Activated CD8-positive, alpha-beta memory T cell treated with anti-CD3 and anti-CD28 coated beads, Interleukin-2, amount 50 U/mL, for 24 hours (primary cell): ENCODE data around the gene C2CD4D.

Source experiments
- DNase-seq: peaks from one replicate; pipeline ENCODE4 v3.0.0-alpha.2; 2020; ENCODE audit errors: extremely low read depth

Gene C2CD4D

DNA sequence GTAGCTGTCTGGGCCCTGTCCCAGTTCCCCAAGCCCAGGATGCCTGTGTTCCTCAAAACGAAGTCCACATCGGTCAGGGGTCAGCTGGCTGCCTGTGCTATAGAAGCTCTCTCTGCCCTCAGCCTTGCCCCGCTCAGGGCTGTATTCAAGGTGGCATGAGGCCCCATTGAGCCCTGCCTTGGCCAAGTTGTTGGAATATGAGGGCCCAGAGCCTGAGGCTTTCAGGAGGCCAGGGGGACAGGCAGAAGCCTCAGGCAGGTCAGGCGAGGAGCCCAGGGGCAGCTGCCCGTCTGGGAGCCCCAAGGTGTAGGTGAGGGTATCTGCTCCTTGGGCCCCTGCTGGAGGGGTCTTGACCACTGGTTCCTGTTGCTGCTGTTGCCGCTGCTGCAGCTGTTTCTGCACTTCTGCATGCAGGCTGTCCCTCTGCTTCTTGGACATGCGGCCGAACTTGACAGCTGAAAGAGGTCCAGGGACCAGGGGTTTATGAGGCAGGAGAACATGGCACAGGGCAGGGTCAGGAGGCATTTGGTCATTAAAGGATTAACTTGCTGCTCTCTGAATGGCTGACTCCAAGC lies 24.6 kb downstream of the C2CD4D start:
- no peak for DNase-seq

GRCh38 chr1:151814426-151814825 lies 25.2 kb downstream of the C2CD4D start:
- no peak for DNase-seq

- DNase-seq: no peak
These were observed 26.2 kb downstream of the C2CD4D start for GRCh38 chr1:151813271-151813977.

DNA sequence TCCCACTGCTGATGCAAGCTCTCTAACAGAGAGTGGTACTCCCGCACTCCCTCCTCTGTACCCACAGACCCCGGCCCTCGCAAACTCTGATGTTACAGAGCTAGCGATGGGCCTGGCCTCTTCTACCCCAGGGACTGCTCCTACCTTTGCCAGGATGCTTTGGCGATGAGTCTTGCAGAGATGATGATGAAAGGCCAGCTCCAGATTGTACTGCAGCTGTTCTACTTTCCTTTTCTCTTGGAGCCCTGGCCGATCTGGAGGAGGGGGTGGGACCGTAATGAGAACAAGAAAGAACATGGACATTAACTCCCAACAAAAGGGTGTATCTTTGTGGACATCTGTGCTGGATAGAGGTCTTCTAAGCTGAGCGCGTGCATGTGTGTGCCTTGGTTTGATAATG lies 28.4 kb downstream of the C2CD4D start:
- no peak for DNase-seq

DNA sequence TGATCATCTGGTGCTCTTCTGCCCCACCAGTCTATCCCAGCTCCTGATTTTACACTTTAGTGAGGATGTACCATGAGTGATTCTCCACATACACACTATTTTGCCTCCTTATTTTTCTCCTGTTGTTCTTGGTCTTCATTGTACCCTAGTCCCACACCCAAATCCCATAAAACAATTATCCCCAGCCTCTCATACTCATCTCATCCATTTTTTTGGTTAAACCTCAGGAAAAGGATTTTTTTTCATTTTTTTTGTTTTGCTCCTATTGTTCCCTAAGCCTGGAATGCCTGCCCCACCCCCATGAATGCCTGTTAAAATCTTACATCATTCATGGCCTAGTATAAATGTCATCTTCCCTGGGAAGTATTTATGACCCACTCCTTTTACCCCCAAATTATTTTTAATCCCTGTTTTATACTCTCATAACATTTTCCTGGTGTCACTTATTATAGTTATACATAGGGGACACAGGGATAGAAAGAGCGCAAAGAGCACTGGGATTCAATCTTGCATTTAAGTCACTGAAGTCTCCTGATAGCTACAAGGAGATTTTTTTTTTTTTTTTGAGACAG lies 29.5 kb downstream of the C2CD4D start:
- no peak for DNase-seq

DNA sequence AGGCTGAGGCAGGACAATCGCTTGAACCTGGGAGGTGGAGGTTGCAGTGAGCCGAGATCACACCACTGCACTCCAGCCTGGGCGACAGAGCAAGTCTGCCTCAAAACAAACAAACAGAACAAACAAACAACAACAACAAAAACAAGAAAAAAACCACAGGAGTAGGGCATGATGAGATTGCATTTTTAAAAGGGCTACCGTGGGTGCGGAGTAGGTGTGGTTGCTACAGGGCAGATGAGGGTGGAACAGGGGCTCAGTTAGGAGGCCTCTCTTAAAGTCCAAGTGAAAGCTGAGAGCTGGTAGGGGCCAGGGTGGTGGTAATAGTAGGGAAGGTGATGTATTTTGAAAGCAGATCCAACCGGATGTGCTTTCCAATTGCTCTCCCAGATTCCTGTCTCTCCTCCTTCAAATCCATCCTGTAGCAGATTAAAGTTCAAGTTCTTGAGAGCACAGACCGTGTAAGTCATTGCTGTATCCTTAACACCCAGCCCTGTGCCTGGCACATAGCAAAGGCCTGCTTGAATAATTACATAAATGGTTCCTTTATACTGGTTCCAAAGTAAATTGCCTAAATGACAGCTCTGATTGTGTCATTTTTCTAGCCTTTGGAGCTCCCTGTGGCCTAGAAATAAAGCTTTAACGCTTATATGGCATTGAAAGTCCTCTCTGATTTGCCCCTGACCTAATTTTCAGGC lies 30.2 kb downstream of the C2CD4D start:
- no peak for DNase-seq

GRCh38 chr1:151807766-151808165 lies 31.9 kb downstream of the C2CD4D start:
- DNase-seq: no peak

DNA sequence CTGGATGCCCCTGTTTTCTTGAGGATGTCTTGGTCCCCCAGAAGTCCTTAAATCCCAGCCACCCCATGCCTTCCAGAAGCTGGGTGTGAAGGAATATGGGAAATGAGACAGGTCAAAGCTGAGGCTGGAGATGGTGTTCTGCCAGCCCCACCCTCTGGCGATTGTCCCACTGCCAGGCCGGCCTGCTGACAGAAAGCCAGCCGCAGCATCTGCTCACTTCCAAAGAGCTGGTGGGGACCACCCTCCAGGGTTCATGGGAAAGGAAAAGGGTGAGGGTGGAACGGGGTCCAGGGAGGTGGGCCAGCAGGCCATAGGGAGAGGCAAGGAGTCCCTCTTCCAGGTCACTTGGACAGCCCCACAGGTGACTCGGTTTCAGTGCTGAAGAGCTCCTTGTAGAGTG lies 32.5 kb downstream of the C2CD4D start:
- DNase-seq: no peak

DNA sequence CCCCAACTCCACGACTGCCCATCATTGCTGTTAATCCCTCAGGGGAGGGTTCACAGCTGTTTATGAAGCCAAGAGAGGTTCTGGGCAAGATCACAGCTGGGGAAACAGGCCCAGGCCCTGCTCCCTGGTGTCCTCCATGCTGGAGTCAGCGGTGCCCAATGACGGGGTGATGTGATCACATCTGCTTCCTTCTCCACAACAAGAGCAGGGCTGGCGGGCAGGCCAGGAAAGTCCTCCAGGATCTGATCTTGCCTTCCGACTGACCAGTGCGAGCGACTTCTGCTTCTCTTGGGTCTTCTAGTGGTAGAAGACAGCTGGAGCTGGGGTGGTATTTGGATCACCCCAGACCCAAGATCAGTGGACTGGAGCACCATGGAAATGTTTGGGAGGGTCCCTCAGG lies 33.5 kb downstream of the C2CD4D start:
- DNase-seq: no peak

DNA sequence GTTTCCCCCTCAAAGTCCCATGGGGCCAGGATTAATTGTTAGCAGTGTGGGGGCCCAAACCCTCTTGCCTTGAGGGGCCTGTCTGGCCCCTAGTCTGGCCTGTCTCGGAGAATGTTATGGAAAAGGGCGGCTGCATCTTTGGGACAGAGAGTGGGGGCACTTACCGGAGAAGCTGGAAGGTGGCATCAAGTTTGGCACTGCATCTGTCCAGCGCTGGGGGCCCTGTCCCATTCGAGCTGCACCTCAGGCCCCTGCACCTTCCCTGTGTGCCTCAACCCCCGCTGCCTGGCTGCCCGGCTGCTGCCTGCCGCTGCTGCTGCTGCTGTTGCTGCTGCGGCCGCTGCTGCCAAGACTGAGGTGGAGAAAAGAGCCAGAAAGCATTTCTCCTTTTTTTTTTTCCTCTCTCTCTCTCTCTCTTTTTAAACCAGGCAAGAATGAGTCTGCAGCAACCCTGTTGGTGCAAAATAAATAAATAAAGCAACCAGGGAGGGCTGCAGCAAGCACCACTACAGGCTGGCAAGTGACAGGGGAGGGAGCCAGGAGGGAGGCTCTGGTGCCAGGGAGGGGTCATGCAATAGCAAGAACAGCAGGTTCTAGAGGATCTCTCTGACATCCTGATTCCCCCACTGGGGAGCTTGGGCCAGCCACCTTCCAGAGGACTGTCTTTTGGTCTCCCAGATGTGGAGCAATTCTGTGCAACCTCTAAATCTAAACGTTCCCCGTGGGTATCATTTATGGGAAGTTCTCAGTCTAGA lies 34.4 kb downstream of the C2CD4D start, which contains the start of gene LINGO4:
Gene LINGO4, minus strand, starts transcription at position 354 of the 755 bp plus-strand sequence. CDS start 2,715 bp downstream, outside the sequence.
- no peak for DNase-seq

DNA sequence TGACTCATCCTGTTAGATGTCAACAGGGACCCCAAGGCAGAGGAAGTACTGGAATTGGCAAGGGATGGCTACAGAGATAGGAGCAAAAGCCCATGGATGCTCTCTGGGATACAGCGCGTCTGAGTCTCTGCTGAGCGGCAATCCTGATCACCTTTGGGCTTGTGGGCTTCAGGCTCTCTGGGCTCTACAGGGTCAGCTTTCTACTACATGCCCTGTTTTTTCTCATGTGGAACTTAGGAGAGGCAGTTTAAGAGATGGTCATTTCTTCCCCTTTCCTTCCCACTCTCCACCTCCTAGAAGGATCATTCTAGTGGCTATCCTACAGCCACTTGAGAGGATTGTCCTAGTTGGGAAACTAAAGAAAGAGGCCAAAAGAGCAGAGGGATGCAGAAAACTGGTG lies 35.7 kb downstream of the C2CD4D start:
- no peak for DNase-seq

- DNase-seq: no peak
These were observed 36.5 kb downstream of the C2CD4D start for GRCh38 chr1:151803164-151803563.

GRCh38 chr1:151802372-151802771 lies 37.2 kb downstream of the C2CD4D start:
- DNase-seq: no peak

- DNase-seq: no peak
These were observed 37.8 kb downstream of the C2CD4D start for GRCh38 chr1:151801846-151802245.

DNA sequence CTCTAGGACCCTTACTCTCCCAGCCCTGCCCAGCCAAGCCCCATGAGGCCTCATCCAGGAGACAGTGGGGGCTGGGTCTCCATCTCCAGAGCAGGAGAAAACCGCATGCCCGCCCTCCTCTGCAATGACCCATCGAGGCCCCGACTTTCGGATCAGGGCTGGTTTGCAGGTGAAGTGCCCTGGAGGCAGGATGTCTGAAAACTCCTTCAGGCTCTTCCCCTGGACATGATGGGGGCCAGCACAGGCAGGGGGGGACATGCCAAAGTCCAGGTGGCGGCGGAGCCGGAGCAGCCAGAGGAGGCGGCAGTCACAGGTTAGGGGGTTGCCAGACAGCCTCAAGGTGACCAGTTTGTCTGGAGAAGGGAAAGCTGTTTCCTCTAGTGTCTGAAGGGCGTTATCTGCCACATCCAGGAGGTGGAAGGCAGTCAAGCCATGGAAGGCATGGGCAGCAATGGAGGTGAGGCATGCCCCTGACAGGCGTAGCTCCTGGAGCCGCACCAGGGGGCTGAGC lies 38.3 kb downstream of the C2CD4D start:
- no peak for DNase-seq

- no peak for DNase-seq
These were observed 38.8 kb downstream of the C2CD4D start for GRCh38 chr1:151800830-151801229.

DNA sequence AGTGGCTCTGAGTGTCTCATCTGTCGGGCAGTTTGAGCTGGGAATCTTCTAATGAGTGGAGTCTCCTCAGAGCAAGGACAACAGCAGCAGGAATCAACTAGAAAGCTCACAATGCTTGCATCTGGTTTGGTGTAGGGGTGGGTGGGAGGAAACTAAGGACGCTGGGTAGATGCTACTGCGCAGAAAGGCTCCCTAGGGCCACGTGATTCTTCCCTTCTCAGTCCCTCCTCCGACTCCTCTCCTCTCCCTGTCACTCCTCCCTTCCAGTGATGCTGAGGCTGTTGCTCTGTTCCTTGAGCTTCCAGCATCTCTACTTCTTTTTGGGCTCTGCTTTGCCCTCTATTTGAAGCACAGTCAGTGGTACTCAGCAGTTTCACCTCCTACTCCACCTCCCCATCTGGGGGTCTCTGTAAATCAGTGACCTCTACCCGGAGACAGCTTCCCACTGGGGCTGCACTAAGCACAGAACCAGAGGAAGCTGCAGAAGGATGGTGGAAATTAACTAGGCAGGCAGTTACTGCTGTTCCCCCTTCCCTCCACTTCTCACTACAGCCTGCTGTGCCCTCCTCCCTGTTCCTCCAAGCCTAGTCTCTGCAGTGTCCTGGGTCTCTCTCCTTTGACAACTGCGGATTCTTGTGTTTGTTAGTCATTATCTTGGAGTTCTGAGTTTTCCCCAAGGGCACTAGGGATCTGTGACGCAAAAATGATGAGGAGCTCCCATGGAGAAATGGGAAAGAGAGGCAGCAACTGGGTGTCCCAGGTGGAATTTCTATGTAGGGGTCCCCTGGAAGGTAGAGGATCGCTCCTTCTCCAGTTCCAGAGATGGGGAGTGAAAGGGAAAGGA lies 40.2 kb downstream of the C2CD4D start:
- no peak for DNase-seq

GRCh38 chr1:151798571-151798970 lies 41.0 kb downstream of the C2CD4D start:
- no peak for DNase-seq

GRCh38 chr1:151790940-151791651 lies 48.5 kb downstream of the C2CD4D start:
- no peak for DNase-seq
